ENCODE measurements around the gene ZBTB20.

ZBTB20 gene

DNA sequence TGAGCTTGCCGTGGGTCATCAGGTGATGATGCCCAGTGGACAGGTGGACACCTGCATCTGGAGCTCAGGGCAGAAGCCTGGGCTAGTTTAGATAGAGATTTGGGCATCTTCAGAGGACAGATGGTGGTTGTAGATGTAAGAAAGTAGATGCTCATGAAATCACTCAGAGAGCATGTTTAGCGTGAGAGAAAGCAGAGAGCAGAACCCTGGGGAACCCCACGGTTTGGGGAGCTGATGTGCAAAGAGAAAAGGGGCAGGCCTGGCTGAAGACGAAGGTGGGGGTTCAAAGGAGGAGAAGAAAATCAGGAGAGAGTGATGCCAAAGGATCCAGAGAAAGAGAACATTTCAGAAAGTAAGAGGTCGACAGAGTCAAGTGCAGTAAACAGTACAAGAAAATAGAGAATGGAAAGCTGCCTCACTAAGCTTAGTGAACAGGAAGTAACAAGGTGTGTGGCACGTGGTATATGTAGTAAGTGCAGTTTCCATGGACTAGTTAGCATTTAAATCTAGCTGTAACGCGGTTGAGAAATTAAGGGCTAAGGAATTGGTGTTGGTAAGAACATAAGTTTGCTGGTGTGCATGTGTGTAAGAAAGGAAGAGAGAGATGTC is 839.8 kb downstream of the ZBTB20 start:
- H3K9me3 ChIP-seq (ENCODE audit: control insufficient read depth, insufficient read depth, low read length) = no peaks in the 10 kb centered on the region
- no peak overlapping the region for H3K4me3 ChIP-seq (ENCODE audit: low read length)
- H3K4me1 ChIP-seq (ENCODE audit: control insufficient read depth, low read length) = peaks cover 20% of the 10 kb centered on the region
- no peaks in the 10 kb centered on the region for H3F3A ChIP-seq (ENCODE audit: control insufficient read depth, insufficient read depth)
- H3K79me2 ChIP-seq (ENCODE audit: control insufficient read depth, low read length) = no peaks in the 10 kb centered on the region
- no peaks in the 10 kb centered on the region for H3K9me2 ChIP-seq (replicated peaks; ENCODE audit: control insufficient read depth, low read length)
- no peaks in the 10 kb centered on the region for H3K27me3 ChIP-seq (ENCODE audit: control insufficient read depth, low read length)
- H3K27ac ChIP-seq (ENCODE audit: low read depth, low read length) = no peak overlapping the region
- H3K4me2 ChIP-seq (ENCODE audit: low read length) = no peak overlapping the region
- TF ChIP-seq, protein P1, sequence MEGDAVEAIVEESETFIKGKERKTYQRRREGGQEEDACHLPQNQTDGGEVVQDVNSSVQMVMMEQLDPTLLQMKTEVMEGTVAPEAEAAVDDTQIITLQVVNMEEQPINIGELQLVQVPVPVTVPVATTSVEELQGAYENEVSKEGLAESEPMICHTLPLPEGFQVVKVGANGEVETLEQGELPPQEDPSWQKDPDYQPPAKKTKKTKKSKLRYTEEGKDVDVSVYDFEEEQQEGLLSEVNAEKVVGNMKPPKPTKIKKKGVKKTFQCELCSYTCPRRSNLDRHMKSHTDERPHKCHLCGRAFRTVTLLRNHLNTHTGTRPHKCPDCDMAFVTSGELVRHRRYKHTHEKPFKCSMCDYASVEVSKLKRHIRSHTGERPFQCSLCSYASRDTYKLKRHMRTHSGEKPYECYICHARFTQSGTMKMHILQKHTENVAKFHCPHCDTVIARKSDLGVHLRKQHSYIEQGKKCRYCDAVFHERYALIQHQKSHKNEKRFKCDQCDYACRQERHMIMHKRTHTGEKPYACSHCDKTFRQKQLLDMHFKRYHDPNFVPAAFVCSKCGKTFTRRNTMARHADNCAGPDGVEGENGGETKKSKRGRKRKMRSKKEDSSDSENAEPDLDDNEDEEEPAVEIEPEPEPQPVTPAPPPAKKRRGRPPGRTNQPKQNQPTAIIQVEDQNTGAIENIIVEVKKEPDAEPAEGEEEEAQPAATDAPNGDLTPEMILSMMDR (IDR thresholded peaks at IDR 0.05; ENCODE audit: low read depth, low read length, poor library complexity, severe bottlenecking) = no peak
- no peak for TF ChIP-seq EZH2phosphoT487 (IDR thresholded peaks at IDR 0.05; ENCODE audit: borderline replicate concordance, low read length)
- H3K36me3 ChIP-seq (ENCODE audit: control insufficient read depth, low read length) = no peaks in the 10 kb centered on the region
- no peaks in the 10 kb centered on the region for H4K20me1 ChIP-seq (ENCODE audit: control insufficient read depth, insufficient read depth, low read depth, low read length)

DNA sequence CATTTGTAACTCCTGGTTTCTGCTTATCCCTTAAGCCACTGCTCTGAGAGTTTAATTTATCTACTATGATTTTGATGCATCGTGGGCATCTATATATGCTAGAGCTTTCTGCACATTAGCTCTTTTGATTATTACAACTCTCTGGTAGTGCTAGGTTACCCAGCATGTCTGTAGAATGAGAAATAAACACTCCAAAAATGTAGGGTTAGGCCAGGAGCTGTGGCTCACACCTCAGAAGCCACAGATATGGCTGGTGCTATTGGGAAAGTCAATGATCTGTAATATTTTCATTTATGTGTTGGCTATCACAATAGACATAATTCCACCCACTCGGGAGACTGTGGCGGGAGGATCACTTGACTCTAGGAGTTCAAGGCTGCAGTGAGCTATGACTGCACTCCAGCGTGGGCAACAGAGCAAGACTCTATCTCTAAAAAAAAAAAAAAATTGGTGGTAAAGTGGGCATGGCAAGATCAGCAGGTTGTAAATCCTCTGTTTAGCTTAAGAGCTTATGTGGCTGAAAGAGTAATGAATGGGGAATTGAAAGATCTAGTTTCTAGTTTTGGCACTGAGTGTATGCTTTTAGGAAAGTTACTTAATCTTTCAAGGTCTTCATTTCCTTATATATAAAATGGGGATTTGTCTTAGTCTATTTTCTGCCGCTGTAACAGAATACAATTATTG is 847.0 kb downstream of the ZBTB20 start:
- Histone ChIP-seq H3K9me2 (replicated peaks; ENCODE audit: control insufficient read depth, low read length) (no peaks in the 10 kb centered on the region), H3K4me2 (ENCODE audit: low read length) (no peak overlapping the region), H3K4me3 (ENCODE audit: low read length) (no peak overlapping the region), H3K79me2 (ENCODE audit: control insufficient read depth, low read length) (no peaks in the 10 kb centered on the region), H3K36me3 (ENCODE audit: control insufficient read depth, low read length) (no peaks in the 10 kb centered on the region), H4K20me1 (ENCODE audit: control insufficient read depth, insufficient read depth, low read depth, low read length) (no peaks in the 10 kb centered on the region), H3K27ac (ENCODE audit: low read depth, low read length) (no peak overlapping the region), H3K27me3 (ENCODE audit: control insufficient read depth, low read length) (no peaks in the 10 kb centered on the region), H3F3A (ENCODE audit: control insufficient read depth, insufficient read depth) (no peaks in the 10 kb centered on the region), H3K4me1 (ENCODE audit: control insufficient read depth, low read length) (no peaks in the 10 kb centered on the region; the same call in none of the 2 replicates), H3K9me3 (ENCODE audit: control insufficient read depth, insufficient read depth, low read length) (no peaks in the 10 kb centered on the region)
- TF ChIP-seq, protein P1 (IDR thresholded peaks at IDR 0.05; ENCODE audit: low read depth, low read length, poor library complexity, severe bottlenecking) = no peak
- TF ChIP-seq EZH2phosphoT487 (IDR thresholded peaks at IDR 0.05; ENCODE audit: borderline replicate concordance, low read length) = no peak

DNA sequence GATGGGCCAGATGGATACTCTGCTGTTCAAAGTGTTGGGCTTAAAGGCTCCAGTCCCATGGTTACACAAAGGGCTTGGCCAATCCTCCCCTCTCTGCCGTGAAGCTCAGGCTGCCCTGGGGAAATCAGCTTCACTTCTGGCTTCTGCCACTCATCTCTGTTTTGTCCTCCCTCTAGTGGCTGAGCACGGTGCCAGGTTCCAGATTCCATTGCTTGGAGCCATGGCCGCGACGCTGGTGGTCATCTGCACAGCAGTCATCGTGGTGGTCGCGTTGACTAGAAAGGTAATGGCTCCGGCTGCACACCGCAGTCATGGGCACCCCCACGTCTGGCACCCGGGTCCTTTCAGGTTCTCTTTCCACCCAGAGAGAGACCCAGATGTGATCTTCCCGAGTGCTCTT is 847.7 kb downstream of the ZBTB20 start:
- no peaks in the 10 kb centered on the region for H3K9me3 ChIP-seq (ENCODE audit: control insufficient read depth, insufficient read depth, low read length)
- no peaks in the 10 kb centered on the region for H3K79me2 ChIP-seq (ENCODE audit: control insufficient read depth, low read length)
- H3K4me3 ChIP-seq (ENCODE audit: low read length) = no peak overlapping the region
- no peaks in the 10 kb centered on the region for H3K36me3 ChIP-seq (ENCODE audit: control insufficient read depth, low read length)
- H3K9me2 ChIP-seq (replicated peaks; ENCODE audit: control insufficient read depth, low read length) = no peaks in the 10 kb centered on the region
- no peaks in the 10 kb centered on the region for H3K27me3 ChIP-seq (ENCODE audit: control insufficient read depth, low read length)
- no peaks in the 10 kb centered on the region for H4K20me1 ChIP-seq (ENCODE audit: control insufficient read depth, insufficient read depth, low read depth, low read length)
- TF ChIP-seq EZH2phosphoT487 (IDR thresholded peaks at IDR 0.05; ENCODE audit: borderline replicate concordance, low read length) = no peak
- TF ChIP-seq, protein P1 (IDR thresholded peaks at IDR 0.05; ENCODE audit: low read depth, low read length, poor library complexity, severe bottlenecking) = peak; percentile 58
- no peak overlapping the region for H3K4me2 ChIP-seq (ENCODE audit: low read length)
- H3K27ac ChIP-seq (ENCODE audit: low read depth, low read length) = no peak overlapping the region
- no peaks in the 10 kb centered on the region for H3F3A ChIP-seq (ENCODE audit: control insufficient read depth, insufficient read depth)
- H3K4me1 ChIP-seq (ENCODE audit: control insufficient read depth, low read length) = no peaks in the 10 kb centered on the region
